Cardiac muscle cell (in vitro differentiated cells and primary cell): ENCODE data around the gene GSE1. TPM values are rescaled to one million over a fixed set of nuclear protein-coding genes. Genes with fewer than 3 reads are reported as not detected.
A peak's percentile ranks its signal among the peaks of the same experiment; 100 is the strongest.

Source experiments
- DNase-seq, 2 donors: peaks; one replicate each; pipeline versions ENCODE4 v3.0.0 to v3.0.0-alpha.2; 2010 to 2017; ENCODE audit warnings: low read depth in 1 of 2, low spot score in 1 of 2
- H3K27ac ChIP-seq: fragments of 200-600 bp; sonication (generic); 2 replicates; pipeline ENCODE4 v1.5.1; 2016
- H3K27me3 ChIP-seq: fragments of 200-600 bp; sonication (generic); 2 replicates; pipeline ENCODE4 v1.6.0; 2016; ENCODE audit warnings: control low read depth
- H3K36me3 ChIP-seq: fragments of 200-600 bp; sonication (generic); 2 replicates; pipeline ENCODE4 v1.5.1; 2016; ENCODE audit warnings: control low read depth
- H3K4me1 ChIP-seq: fragments of 200-600 bp; sonication (generic); 2 replicates; pipeline ENCODE4 v1.8.1; 2017; ENCODE audit warnings: low read depth, mild to moderate bottlenecking, mixed run types
- H3K4me3 ChIP-seq: fragments of 200-600 bp; sonication (generic); 2 replicates; pipeline ENCODE4 v1.5.1; 2016; ENCODE audit warnings: mild to moderate bottlenecking
- H3K9me3 ChIP-seq: fragments of 200-600 bp; sonication (generic); 2 replicates; pipeline ENCODE4 v1.5.1; 2017; ENCODE audit warnings: low read depth, mild to moderate bottlenecking, control low read depth
- polyA plus RNA-seq: library from polyadenylated mRNA; unstranded; fragments of >200 nt; fragmentation: Nextera tagmentation; extraction: Ambion mirVana; gene quantifications from 2 replicates; pipeline ENCODE4 v1.2.1, GENCODE V29; 2016
- total RNA-seq: library from RNA; depleted of rRNA; stranded (reverse); fragments of >200 nt; gene quantifications from 2 replicates; pipeline ENCODE4 v1.2.3, GENCODE V29; 2016
- TF ChIP-seq, protein P1 (sequence below): IDR thresholded peaks from 2 replicates; pipeline ENCODE4 v1.5.1; 2012; ENCODE audit warnings: low read depth, mild to moderate bottlenecking, low read length

GSE1 gene
- total and polyA plus RNA-seq, 2 experiments from 2014 or later = 48.8 to 174 TPM

DNA sequence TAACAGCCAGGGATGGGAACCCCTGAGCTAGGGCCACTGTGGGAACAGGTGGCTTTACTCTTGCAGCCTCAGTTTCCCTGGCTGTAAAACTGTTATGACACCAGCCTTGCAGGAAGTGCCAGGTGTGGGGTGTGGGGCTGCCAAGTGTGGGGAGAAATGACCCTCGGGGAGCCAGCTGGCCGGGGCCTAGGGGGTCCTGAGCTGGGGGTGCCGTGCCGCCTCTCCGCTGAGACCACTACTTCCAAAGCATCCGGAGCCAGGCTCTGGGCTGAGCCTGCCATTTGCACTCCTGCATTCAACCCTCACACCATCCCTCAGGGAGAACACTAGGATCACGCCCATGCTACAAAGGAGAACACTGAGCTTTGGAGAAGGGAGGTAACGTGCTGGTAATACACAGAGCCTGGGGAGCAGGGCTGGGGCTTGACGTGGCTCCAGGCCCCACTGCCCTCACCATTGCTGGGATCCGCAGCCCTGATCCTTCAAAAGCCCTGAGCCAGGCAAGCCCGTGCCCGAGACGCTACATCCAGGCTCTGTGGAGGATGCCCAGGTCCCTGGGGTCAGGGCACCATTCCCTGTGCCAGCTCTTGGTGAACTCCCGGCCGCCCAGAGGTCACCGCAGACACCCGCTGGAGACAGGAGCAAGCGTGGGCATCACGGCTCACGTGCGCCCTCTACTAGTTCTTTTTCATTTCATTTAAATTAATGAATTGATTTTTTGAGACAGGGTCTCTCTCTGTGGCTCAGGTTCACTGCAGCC, 104.5 kb downstream of the GSE1 start:
- DNase-seq = peak; percentile 69 to 87
- Histone ChIP-seq H3K27me3 (peaks cover 26% of the 10 kb centered on the region), H3K36me3 (no peaks in the 10 kb centered on the region), H3K4me1 (peaks cover 11% of the 10 kb centered on the region), H3K27ac (no peak overlapping the region), H3K4me3 (no peak overlapping the region), H3K9me3 (no peaks in the 10 kb centered on the region)
- TF ChIP-seq, protein P1, sequence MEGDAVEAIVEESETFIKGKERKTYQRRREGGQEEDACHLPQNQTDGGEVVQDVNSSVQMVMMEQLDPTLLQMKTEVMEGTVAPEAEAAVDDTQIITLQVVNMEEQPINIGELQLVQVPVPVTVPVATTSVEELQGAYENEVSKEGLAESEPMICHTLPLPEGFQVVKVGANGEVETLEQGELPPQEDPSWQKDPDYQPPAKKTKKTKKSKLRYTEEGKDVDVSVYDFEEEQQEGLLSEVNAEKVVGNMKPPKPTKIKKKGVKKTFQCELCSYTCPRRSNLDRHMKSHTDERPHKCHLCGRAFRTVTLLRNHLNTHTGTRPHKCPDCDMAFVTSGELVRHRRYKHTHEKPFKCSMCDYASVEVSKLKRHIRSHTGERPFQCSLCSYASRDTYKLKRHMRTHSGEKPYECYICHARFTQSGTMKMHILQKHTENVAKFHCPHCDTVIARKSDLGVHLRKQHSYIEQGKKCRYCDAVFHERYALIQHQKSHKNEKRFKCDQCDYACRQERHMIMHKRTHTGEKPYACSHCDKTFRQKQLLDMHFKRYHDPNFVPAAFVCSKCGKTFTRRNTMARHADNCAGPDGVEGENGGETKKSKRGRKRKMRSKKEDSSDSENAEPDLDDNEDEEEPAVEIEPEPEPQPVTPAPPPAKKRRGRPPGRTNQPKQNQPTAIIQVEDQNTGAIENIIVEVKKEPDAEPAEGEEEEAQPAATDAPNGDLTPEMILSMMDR = peak; percentile 55

GRCh38 chr16:85718153-85718477, 105.0 kb downstream of the GSE1 start:
- TF ChIP-seq, protein P1 = no peak
- H3K27me3 ChIP-seq = peaks cover 26% of the 10 kb centered on the region
- no peak overlapping the region for H3K4me3 ChIP-seq
- no peak for DNase-seq
- H3K36me3 ChIP-seq = no peaks in the 10 kb centered on the region
- no peak overlapping the region for H3K27ac ChIP-seq
- H3K9me3 ChIP-seq = no peaks in the 10 kb centered on the region
- H3K4me1 ChIP-seq = peaks cover 11% of the 10 kb centered on the region

DNA sequence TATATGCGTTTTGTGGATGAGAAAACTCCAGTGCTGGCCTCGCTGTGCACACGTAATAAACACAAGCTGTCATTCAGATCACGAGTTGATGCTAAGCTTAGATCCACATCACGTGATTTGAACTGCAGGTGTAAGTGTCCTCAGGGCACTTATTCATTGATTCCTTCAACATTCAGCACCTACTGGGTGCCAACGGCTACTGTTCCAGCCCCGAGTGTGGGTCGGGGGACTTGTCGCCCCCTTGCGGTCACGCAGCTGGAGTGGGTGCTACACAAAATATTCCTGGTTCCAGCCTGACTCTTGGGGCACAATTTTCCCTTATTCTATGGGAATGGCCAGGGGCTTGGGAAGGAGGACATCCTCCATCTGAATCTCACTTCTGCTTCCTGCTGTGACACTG, 105.6 kb downstream of the GSE1 start:
- Histone ChIP-seq H3K27me3 (peaks cover 26% of the 10 kb centered on the region), H3K4me1 (peaks cover 11% of the 10 kb centered on the region), H3K4me3 (no peak overlapping the region), H3K36me3 (no peaks in the 10 kb centered on the region), H3K27ac (no peak overlapping the region), H3K9me3 (no peaks in the 10 kb centered on the region)
- peak in 1 of 2 donors; percentile 41 for DNase-seq
- TF ChIP-seq, protein P1 = peak; percentile 58

- no peaks in the 10 kb centered on the region for H3K36me3 ChIP-seq
- DNase-seq = no peak
- TF ChIP-seq, protein P1 = no peak
- H3K9me3 ChIP-seq = no peaks in the 10 kb centered on the region
- H3K27ac ChIP-seq = no peak overlapping the region
- no peak overlapping the region for H3K4me3 ChIP-seq
- H3K4me1 ChIP-seq = peaks cover 11% of the 10 kb centered on the region
- peaks cover 26% of the 10 kb centered on the region for H3K27me3 ChIP-seq
Observed at GRCh38 chr16:85719605-85720301, 106.6 kb downstream of the GSE1 start.

DNA sequence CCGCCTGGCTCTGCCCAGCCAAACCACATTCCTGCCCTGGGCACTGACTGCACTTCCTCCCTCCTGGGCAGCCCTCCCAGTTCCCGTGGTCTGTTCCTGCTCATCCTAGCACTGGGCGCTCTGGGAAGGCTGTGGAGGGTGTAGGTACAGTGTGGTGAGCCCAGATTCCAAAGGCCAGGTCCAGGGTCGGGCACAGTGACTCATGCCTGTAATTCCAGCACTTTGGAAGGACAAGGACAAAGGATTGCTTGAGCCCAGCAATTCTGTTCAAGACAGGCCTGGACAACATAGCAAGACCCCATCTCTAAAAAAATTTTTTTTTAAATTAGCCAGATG, 107.1 kb downstream of the GSE1 start:
- no peak for DNase-seq
- TF ChIP-seq, protein P1 = no peak
- peaks cover 11% of the 10 kb centered on the region for H3K4me1 ChIP-seq

More for the DNA sequence above, 107.1 kb downstream of the GSE1 start:
- Histone ChIP-seq H3K36me3 (no peaks in the 10 kb centered on the region), H3K27me3 (peaks cover 23% of the 10 kb centered on the region), H3K27ac (no peak overlapping the region), H3K9me3 (no peaks in the 10 kb centered on the region), H3K4me3 (no peak overlapping the region)
